Measurements from ENCODE around the gene MBNL1. TPM values are rescaled to one million over a fixed set of nuclear protein-coding genes. Genes with fewer than 3 reads are reported as not detected.

Gene MBNL1
- total and polyA plus RNA-seq, 4 donors = 17.1 to 110 (median 62.3) TPM

GRCh38 chr3:152235709-152236298 lies 32.9 kb upstream of the MBNL1 start:
- Histone ChIP-seq H3K27me3 (ENCODE audit: control insufficient read depth in 4 of 4, insufficient read depth in 4 of 4, low read length in 3 of 4) (no peaks in the 10 kb centered on the region), H3K4me3 (ENCODE audit: low read depth in 1 of 3, low read length in 3 of 3) (no peak overlapping the region), H3K36me3 (ENCODE audit: control insufficient read depth in 4 of 4, insufficient read depth in 3 of 4, low read depth in 1 of 4, low read length in 3 of 4) (no peaks in the 10 kb centered on the region), H3K27ac (ENCODE audit: low read depth in 1 of 2, low read length in 2 of 2) (no peak overlapping the region), H3K9me3 (ENCODE audit: control insufficient read depth in 4 of 4, low read length in 3 of 4) (no peaks in the 10 kb centered on the region), H3K4me1 (ENCODE audit: control insufficient read depth in 4 of 4, insufficient read depth in 4 of 4, low read length in 3 of 4) (no peaks in the 10 kb centered on the region), H3K9ac (ENCODE audit: low read depth in 1 of 2, low read length in 2 of 2) (no peak overlapping the region)
- 85% methylated on average over 1 of the region's 1 CpG for WGBS
- DNase-seq (ENCODE audit: low spot score) = no peak
- TF ChIP-seq JUND (IDR thresholded peaks at IDR 0.05) = no peak

GRCh38 chr3:152236716-152237115 lies 32.0 kb upstream of the MBNL1 start:
- no peak overlapping the region for H3K27ac ChIP-seq (ENCODE audit: low read depth in 1 of 2, low read length in 2 of 2)
- DNase-seq (ENCODE audit: low spot score) = no peak
- H3K36me3 ChIP-seq (ENCODE audit: control insufficient read depth in 4 of 4, insufficient read depth in 3 of 4, low read depth in 1 of 4, low read length in 3 of 4) = no peaks in the 10 kb centered on the region
- H3K27me3 ChIP-seq (ENCODE audit: control insufficient read depth in 4 of 4, insufficient read depth in 4 of 4, low read length in 3 of 4) = no peaks in the 10 kb centered on the region
- no peaks in the 10 kb centered on the region for H3K4me1 ChIP-seq (ENCODE audit: control insufficient read depth in 4 of 4, insufficient read depth in 4 of 4, low read length in 3 of 4)
- H3K4me3 ChIP-seq (ENCODE audit: low read depth in 1 of 3, low read length in 3 of 3) = no peak overlapping the region
- no peaks in the 10 kb centered on the region for H3K9me3 ChIP-seq (ENCODE audit: control insufficient read depth in 4 of 4, low read length in 3 of 4)
- H3K9ac ChIP-seq (ENCODE audit: low read depth in 1 of 2, low read length in 2 of 2) = no peak overlapping the region
- TF ChIP-seq HNF4G (IDR thresholded peaks at IDR 0.05) = no peak
- no peak for TF ChIP-seq RXRA (IDR thresholded peaks at IDR 0.05)
- TF ChIP-seq ATF3 (IDR thresholded peaks at IDR 0.05) = no peak
- TF ChIP-seq GABPA (IDR thresholded peaks at IDR 0.05 in 1 of 2, conservative IDR thresholded peaks at IDR 0.05 in 1 of 2) = no peak

GRCh38 chr3:152241142-152242017 lies 27.3 kb upstream of the MBNL1 start:
- H3K27me3 ChIP-seq (ENCODE audit: control insufficient read depth in 4 of 4, insufficient read depth in 4 of 4, low read length in 3 of 4) = no peaks in the 10 kb centered on the region
- no peak overlapping the region for H3K4me3 ChIP-seq (ENCODE audit: low read depth in 1 of 3, low read length in 3 of 3)
- H3K9me3 ChIP-seq (ENCODE audit: control insufficient read depth in 4 of 4, low read length in 3 of 4) = no peaks in the 10 kb centered on the region
- TF ChIP-seq CTCF (IDR thresholded peaks at IDR 0.05; ENCODE audit: low read depth, low read length, missing input control) (no peak), JUND (IDR thresholded peaks at IDR 0.05) (no peak), HNF4G (IDR thresholded peaks at IDR 0.05) (no peak), EGR1 (IDR thresholded peaks at IDR 0.05; ENCODE audit: low read depth in 2 of 2) (no peak), TAF1 (conservative IDR thresholded peaks at IDR 0.05) (no peak), MAX (IDR thresholded peaks at IDR 0.05) (no peak), GABPA (IDR thresholded peaks at IDR 0.05 in 1 of 2, conservative IDR thresholded peaks at IDR 0.05 in 1 of 2) (no peak), FOXA2 (IDR thresholded peaks at IDR 0.05) (no peak), YY1 (IDR thresholded peaks at IDR 0.05) (no peak), NR2F2 (IDR thresholded peaks at IDR 0.05) (no peak), RAD21 (IDR thresholded peaks at IDR 0.05) (no peak)
- no peaks in the 10 kb centered on the region for H3K36me3 ChIP-seq (ENCODE audit: control insufficient read depth in 4 of 4, insufficient read depth in 3 of 4, low read depth in 1 of 4, low read length in 3 of 4)
- DNase-seq (ENCODE audit: low spot score) = no peak
- H3K4me1 ChIP-seq (ENCODE audit: control insufficient read depth in 4 of 4, insufficient read depth in 4 of 4, low read length in 3 of 4) = peaks cover 0 to 2% (median 0%) of the 10 kb centered on the region in 4 donors
- WGBS = 79% methylated on average over 2 of the region's 2 CpGs
- no peak overlapping the region for H3K9ac ChIP-seq (ENCODE audit: low read depth in 1 of 2, low read length in 2 of 2)
- H3K27ac ChIP-seq (ENCODE audit: low read depth in 1 of 2, low read length in 2 of 2) = no peak overlapping the region

All from liver (tissue), 9 donors.